MCF 10A (cell line): ENCODE measurements around the gene POU3F3. TPM values are rescaled to one million over a fixed set of nuclear protein-coding genes. Genes with fewer than 3 reads are reported as not detected.

Source experiments
- BruUV-seq: library from RNA; stranded (reverse); fragments of 400-500 nt; replicated peaks from 2 replicates; lab custom pipeline; 2021; lab: Mats Ljungman, UMichigan
- CTCF ChIA-PET: fragments of 300-600 bp; sonication (Branson Sonifier 250); formaldehyde crosslinking; extraction: SDS; loops from one replicate; lab custom pipeline; 2021; ENCODE audit warnings: antibody characterized with exemption, inconsistent platforms; lab: Yijun Ruan, JAX
- POLR2A ChIA-PET: fragments of 300-600, 350-650 bp; sonication (Branson Sonifier 250); formaldehyde crosslinking; extraction: SDS; loops from one replicate; lab custom pipeline; 2020; ENCODE audit warnings: antibody characterized with exemption, inconsistent platforms; lab: Yijun Ruan, JAX
- DNase-seq: peaks from one replicate; pipeline ENCODE4 v3.0.0-alpha.2; 2018; ENCODE audit not compliant: unreplicated experiment
- H3K27ac Mint-ChIP-seq: one replicate; pipeline ENCODE4 v1.8.0; 2022; ENCODE audit warnings: mild to moderate bottlenecking, low read depth, mixed read lengths; ENCODE audit not compliant: unreplicated experiment
- H3K27me3 Mint-ChIP-seq: one replicate; pipeline ENCODE4 v1.8.0; 2022; ENCODE audit warnings: mixed read lengths; ENCODE audit not compliant: insufficient read depth, unreplicated experiment
- H3K36me3 Mint-ChIP-seq: one replicate; pipeline ENCODE4 v1.8.0; 2022; ENCODE audit warnings: mild to moderate bottlenecking, moderate library complexity, mixed read lengths; ENCODE audit not compliant: insufficient read depth, unreplicated experiment
- H3K4me1 Mint-ChIP-seq: one replicate; pipeline ENCODE4 v1.8.0; 2022; ENCODE audit warnings: mixed read lengths; ENCODE audit not compliant: insufficient read depth, unreplicated experiment
- H3K4me3 Mint-ChIP-seq: one replicate; pipeline ENCODE4 v1.8.0; 2022; ENCODE audit warnings: mild to moderate bottlenecking, moderate library complexity, mixed read lengths; ENCODE audit not compliant: unreplicated experiment
- H3K9me3 Mint-ChIP-seq: one replicate; pipeline ENCODE4 v1.8.0; 2022; ENCODE audit warnings: mixed read lengths; ENCODE audit not compliant: unreplicated experiment
- intact Hi-C: fragments of 100-400 bp; cut with micrococcal nuclease; formaldehyde crosslinking; loops from 2 replicates; pipeline ENCODE4 v1.14.1; 2022
- total RNA-seq: library from RNA; stranded (reverse); gene quantifications from 2 replicates; pipeline ENCODE4 v1.2.3, GENCODE V29; 2022
- TF ChIP-seq, protein P1 (sequence below): fragments of 200-600 bp; IDR thresholded peaks from one replicate; pipeline ENCODE4 v1.8.0; 2022; ENCODE audit warnings: antibody characterized with exemption, mild to moderate bottlenecking; ENCODE audit not compliant: unreplicated experiment

The POU3F3 gene
- total RNA-seq, 1 experiment from 2014 or later: not detected

DNA sequence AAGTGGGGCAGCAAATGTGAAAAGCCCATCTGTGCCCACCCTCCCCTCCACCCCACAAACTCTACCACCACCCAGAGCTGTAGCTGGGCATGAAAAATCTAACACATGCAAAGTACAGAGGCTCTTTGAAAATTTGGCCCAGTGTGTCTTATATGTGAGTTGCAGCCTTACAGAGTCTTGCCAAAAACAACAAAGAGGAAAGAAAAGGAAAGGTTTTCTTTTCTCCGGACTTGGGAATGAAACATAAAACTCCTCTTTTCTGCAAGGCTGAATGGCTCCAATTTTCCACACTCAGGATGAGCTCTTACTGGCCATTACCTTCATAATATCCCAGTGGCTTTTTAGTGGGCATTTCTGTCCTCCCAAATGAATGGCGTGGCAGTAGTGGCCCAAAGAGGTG, 27.9 kb upstream of the POU3F3 start:
- Mint-ChIP-seq H3K4me3 (no peak overlapping the region), H3K27ac (no peak overlapping the region), H3K4me1 (peaks cover 31% of the 10 kb centered on the region), H3K9me3 (peaks cover 8% of the 10 kb centered on the region), H3K36me3 (no peaks in the 10 kb centered on the region), H3K27me3 (peaks cover 27% of the 10 kb centered on the region)
- BruUV-seq: no TSS peak
- peak; percentile 49 for DNase-seq
- intact Hi-C loops: loop anchor here (10.0 kb wide), 1 partner anchor 71 kb away; no protein-coding TSS in a partner anchor
- CTCF ChIA-PET: no interaction called here
- POLR2A ChIA-PET: interaction anchor here (0.6 kb wide), 1 partner anchor 138 kb away, joined by 3 read pairs; no protein-coding TSS in a partner anchor
- TF ChIP-seq, protein P1, sequence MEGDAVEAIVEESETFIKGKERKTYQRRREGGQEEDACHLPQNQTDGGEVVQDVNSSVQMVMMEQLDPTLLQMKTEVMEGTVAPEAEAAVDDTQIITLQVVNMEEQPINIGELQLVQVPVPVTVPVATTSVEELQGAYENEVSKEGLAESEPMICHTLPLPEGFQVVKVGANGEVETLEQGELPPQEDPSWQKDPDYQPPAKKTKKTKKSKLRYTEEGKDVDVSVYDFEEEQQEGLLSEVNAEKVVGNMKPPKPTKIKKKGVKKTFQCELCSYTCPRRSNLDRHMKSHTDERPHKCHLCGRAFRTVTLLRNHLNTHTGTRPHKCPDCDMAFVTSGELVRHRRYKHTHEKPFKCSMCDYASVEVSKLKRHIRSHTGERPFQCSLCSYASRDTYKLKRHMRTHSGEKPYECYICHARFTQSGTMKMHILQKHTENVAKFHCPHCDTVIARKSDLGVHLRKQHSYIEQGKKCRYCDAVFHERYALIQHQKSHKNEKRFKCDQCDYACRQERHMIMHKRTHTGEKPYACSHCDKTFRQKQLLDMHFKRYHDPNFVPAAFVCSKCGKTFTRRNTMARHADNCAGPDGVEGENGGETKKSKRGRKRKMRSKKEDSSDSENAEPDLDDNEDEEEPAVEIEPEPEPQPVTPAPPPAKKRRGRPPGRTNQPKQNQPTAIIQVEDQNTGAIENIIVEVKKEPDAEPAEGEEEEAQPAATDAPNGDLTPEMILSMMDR: no peak

DNA sequence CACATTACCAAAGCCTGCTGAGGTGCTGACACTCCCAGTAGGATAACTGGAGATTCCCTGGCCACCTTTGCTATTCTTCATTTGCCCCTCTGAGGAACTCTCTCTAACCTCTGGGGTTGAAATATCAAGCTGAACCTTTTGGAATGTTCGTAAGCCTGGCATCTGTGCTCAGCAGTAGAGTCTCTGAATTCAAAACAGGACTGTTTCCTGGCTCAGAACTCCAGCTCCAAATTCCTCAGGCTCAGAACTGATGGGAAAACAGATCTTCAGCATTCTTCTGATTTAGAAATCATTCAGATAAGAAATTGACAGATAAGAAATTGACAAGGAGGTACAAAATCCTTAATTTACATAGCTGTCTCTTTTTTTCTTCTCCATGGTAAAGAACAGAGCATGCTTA, 22.2 kb upstream of the POU3F3 start:
- intact Hi-C loops: no loop called here
- H3K36me3 Mint-ChIP-seq: peaks cover 8% of the 10 kb centered on the region
- TF ChIP-seq, protein P1: no peak
- no peaks in the 10 kb centered on the region for H3K9me3 Mint-ChIP-seq
- peaks cover 13% of the 10 kb centered on the region for H3K27me3 Mint-ChIP-seq
- no peak for DNase-seq
- CTCF ChIA-PET: interaction anchor here (1.2 kb wide), 1 partner anchor 18 kb away, joined by 5 read pairs; no protein-coding TSS in a partner anchor
- peaks cover 12% of the 10 kb centered on the region for H3K4me1 Mint-ChIP-seq
- POLR2A ChIA-PET: no interaction called here
- H3K4me3 Mint-ChIP-seq: no peak overlapping the region
- no peak overlapping the region for H3K27ac Mint-ChIP-seq
- BruUV-seq: no TSS peak

DNA sequence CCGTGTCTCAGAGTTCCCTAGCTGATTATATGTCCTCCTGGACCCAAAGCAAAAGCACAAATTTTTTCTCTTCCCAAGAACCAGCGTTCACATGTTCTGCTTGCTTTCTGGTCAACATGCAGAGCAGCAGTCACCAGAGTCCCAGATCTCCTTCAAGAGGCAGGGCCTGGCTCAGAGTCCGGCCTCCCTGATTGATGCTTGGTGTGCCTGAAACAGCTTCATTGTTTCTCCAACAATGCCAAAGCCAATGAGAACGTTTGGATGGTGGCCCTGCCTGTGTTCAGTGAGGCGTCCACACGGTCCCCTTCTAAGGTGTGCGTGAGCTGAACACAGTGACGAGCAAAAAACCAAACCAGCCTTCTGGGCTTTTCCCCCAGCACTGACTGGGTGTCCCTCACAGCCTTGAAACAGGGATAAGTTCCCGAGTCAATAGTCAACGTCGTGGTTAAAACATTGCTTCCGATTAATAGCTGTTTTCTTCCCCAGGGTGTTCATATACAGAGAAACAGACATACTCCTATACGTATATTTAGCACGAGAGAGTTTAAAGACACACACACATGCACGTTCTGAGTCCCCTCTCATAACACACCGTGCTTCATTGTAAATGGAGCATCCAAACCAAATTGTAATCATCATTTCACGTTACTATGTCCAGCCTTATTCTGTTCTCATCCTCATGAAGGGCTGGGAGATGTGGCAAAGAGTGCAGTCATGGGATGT, 19.3 kb upstream of the POU3F3 start:
- H3K27me3 Mint-ChIP-seq: no peaks in the 10 kb centered on the region
- CTCF ChIA-PET: no interaction called here
- TF ChIP-seq, protein P1: no peak
- no peaks in the 10 kb centered on the region for H3K9me3 Mint-ChIP-seq
- H3K4me1 Mint-ChIP-seq: peaks cover 4% of the 10 kb centered on the region
- no peak overlapping the region for H3K27ac Mint-ChIP-seq
- POLR2A ChIA-PET: no interaction called here
- H3K36me3 Mint-ChIP-seq: peaks cover 8% of the 10 kb centered on the region
- DNase-seq: no peak
- no peak overlapping the region for H3K4me3 Mint-ChIP-seq
- intact Hi-C loops: no loop called here
- no TSS peak for BruUV-seq

DNA sequence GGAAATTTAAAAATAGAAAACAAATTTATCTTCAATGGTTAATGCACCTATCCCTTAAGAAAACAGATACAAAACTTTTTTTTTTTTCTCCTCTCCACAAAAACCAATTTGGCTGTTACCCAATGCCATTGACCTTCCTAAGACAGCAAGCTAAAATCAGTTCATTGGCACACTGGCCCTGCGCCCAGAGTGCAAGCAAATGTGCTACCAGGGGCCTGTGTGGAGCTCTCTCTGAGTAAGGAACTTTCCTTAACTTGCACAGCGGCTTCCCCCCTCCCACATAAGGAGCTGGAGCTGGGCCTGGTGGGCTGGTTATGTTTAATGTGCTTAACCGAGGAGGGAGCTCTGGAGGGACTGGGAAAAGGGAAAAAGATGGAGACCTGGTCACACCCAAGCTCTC, 17.6 kb upstream of the POU3F3 start:
- BruUV-seq: no TSS peak
- Mint-ChIP-seq H3K27ac (no peak overlapping the region), H3K36me3 (peaks cover 8% of the 10 kb centered on the region), H3K4me3 (no peak overlapping the region), H3K4me1 (peaks cover 4% of the 10 kb centered on the region), H3K27me3 (no peaks in the 10 kb centered on the region), H3K9me3 (no peaks in the 10 kb centered on the region)
- CTCF ChIA-PET: interaction anchor here (0.6 to 2.2 kb wide), 3 partner anchors 11 to 469 kb away, joined by 3 to 12 read pairs (median 3); no protein-coding TSS in a partner anchor
- TF ChIP-seq, protein P1: no peak
- no peak for DNase-seq
- POLR2A ChIA-PET: no interaction called here
- intact Hi-C loops: no loop called here
